Measurements from ENCODE around the gene FAM114A2. TPM values are rescaled to one million over a fixed set of nuclear protein-coding genes. Genes with fewer than 3 reads are reported as not detected.

The FAM114A2 gene
- total RNA-seq, 1 experiment from 2014 or later = 12.8 TPM

DNA sequence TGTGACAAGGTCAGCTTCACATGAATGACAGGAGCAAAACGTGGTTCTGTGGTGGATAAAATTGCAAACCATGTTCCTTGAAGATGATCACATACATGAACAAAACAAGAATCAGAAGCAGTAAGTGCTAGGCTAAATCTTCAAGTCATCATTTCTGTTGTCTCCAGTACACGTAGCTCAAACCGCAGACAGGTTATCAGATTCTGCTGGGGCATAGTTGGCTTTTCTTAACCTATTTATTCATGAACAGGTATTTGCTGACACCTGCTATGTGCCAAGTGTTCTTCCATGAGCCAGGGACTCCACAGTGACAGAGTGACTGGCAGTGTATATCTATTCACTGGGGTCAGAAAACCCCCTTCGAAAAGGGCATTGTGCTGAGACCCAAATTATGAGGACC lies 20.9 kb upstream of the FAM114A2 start:
- no peak for DNase-seq
- peaks cover 1% of the 10 kb centered on the region for H3K27me3 Mint-ChIP-seq (ENCODE audit: low read depth)
- no peak overlapping the region for H2BK12ac ChIP-seq (ENCODE audit: insufficient read length, low read depth, low read length)
- no peak overlapping the region for H3K4me3 Mint-ChIP-seq
- no peak overlapping the region for H4K91ac ChIP-seq (ENCODE audit: insufficient read length, low read depth, low read length)
- H3K27ac ChIP-seq (ENCODE audit: insufficient read length, low read depth, low read length) = no peak overlapping the region
- no peak overlapping the region for H3K9ac ChIP-seq (ENCODE audit: extremely low read depth, insufficient read length, low read length)
- H4K20me1 ChIP-seq (ENCODE audit: control insufficient read depth, insufficient read depth, insufficient read length) = no peaks in the 10 kb centered on the region
- no peaks in the 10 kb centered on the region for H3K79me1 ChIP-seq (ENCODE audit: insufficient read depth, low read depth, low read length, poor library complexity, severe bottlenecking)
- no peak overlapping the region for H2BK20ac ChIP-seq (ENCODE audit: low read depth, low read length, poor library complexity, severe bottlenecking)
- H3K9me3 Mint-ChIP-seq = no peaks in the 10 kb centered on the region
- no peaks in the 10 kb centered on the region for H3K27me3 ChIP-seq (ENCODE audit: insufficient read depth, low read length)
- H2AFZ ChIP-seq (ENCODE audit: low read length) = no peak overlapping the region
- H3K79me2 ChIP-seq (ENCODE audit: insufficient read depth, low read length) = no peaks in the 10 kb centered on the region
- no peaks in the 10 kb centered on the region for H3K9me3 ChIP-seq (ENCODE audit: control insufficient read depth, low read depth, low read length)
- H3K23me2 ChIP-seq (ENCODE audit: insufficient read length, low read depth, low read length, poor library complexity, severe bottlenecking) = no peaks in the 10 kb centered on the region
- no peak overlapping the region for H3K27ac Mint-ChIP-seq
- H4K8ac ChIP-seq (replicated peaks; ENCODE audit: insufficient read length, low read depth, low read length) = no peak overlapping the region
- no peak overlapping the region for H3T11ph ChIP-seq (ENCODE audit: low read length)
- TF ChIP-seq, protein P1, sequence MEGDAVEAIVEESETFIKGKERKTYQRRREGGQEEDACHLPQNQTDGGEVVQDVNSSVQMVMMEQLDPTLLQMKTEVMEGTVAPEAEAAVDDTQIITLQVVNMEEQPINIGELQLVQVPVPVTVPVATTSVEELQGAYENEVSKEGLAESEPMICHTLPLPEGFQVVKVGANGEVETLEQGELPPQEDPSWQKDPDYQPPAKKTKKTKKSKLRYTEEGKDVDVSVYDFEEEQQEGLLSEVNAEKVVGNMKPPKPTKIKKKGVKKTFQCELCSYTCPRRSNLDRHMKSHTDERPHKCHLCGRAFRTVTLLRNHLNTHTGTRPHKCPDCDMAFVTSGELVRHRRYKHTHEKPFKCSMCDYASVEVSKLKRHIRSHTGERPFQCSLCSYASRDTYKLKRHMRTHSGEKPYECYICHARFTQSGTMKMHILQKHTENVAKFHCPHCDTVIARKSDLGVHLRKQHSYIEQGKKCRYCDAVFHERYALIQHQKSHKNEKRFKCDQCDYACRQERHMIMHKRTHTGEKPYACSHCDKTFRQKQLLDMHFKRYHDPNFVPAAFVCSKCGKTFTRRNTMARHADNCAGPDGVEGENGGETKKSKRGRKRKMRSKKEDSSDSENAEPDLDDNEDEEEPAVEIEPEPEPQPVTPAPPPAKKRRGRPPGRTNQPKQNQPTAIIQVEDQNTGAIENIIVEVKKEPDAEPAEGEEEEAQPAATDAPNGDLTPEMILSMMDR (conservative IDR thresholded peaks at IDR 0.05) = no peak
- H2BK5ac ChIP-seq (ENCODE audit: insufficient read length, low read length) = no peak overlapping the region
- no peak overlapping the region for H3K18ac ChIP-seq (ENCODE audit: insufficient read length, low read depth, low read length)
- H2AK5ac ChIP-seq (ENCODE audit: insufficient read length, low read length) = no peak overlapping the region
- no peak overlapping the region for H3K4ac ChIP-seq (ENCODE audit: low read depth, low read length)
- H2BK120ac ChIP-seq (ENCODE audit: low read depth, low read length, poor library complexity, severe bottlenecking) = no peak overlapping the region
- H4K5ac ChIP-seq (ENCODE audit: insufficient read length, low read depth, low read length) = no peak overlapping the region
- H3K14ac ChIP-seq (ENCODE audit: insufficient read depth, low read length) = no peak overlapping the region
- H3K4me2 ChIP-seq (ENCODE audit: insufficient read depth, insufficient read length, low read length) = no peak overlapping the region
- WGBS (ENCODE audit: extremely low coverage, insufficient read length, low lambda C conversion rate) = no CpG with 5 or more reads among the region's 4 CpGs
- no peak overlapping the region for H3K56ac ChIP-seq (ENCODE audit: insufficient read length, low read depth, low read length)
- H3K4me1 Mint-ChIP-seq = peaks cover 16% of the 10 kb centered on the region in 2 experiments
- H3K36me3 Mint-ChIP-seq (ENCODE audit: insufficient read depth in 1 of 3, low read depth in 3 of 3) = peaks cover 0 to 5% (median 2%) of the 10 kb centered on the region in 3 experiments; a peak in 4 of 7 replicates
- no peak overlapping the region for H2BK15ac ChIP-seq (ENCODE audit: low read depth, low read length)
- no peak overlapping the region for H3K23ac ChIP-seq (ENCODE audit: insufficient read length, low read depth, low read length)
- H3K4me1 ChIP-seq (ENCODE audit: insufficient read depth, low read length) = 0 out of 2 replicates have a peak, but pooled peaks cover 3% of the 10 kb centered on the region

Measured in H9 (cell line).